ENCODE results near the gene XIRP1. TPM values are rescaled to one million over a fixed set of nuclear protein-coding genes. Genes with fewer than 3 reads are reported as not detected.

The XIRP1 gene
- total and polyA plus RNA-seq, 3 donors from 2014 or later: 0.24 to 2.8 (median 0.37) TPM

GRCh38 chr3:39213613-39214012 lies 21.2 kb upstream of the XIRP1 start:
- 69 to 90% methylated on average over 2 of the region's 2 CpGs for WGBS, 2 donors
- H3K36me3 ChIP-seq (ENCODE audit: low read depth, missing control alignments): no peaks in the 10 kb centered on the region
- DNase-seq: no peak
- intact Hi-C loops (cut with DNase I; ENCODE audit: low total_unique reads): no loop called here
- H3K9me3 ChIP-seq: no peaks in the 10 kb centered on the region
- H3K27ac ChIP-seq: no peak overlapping the region
- no peaks in the 10 kb centered on the region for H3K27me3 ChIP-seq
- no peak overlapping the region for H3K4me3 ChIP-seq
- TF ChIP-seq POLR2A (IDR thresholded peaks at IDR 0.05): no peak
- H3K4me1 ChIP-seq: no peaks in the 10 kb centered on the region

- Histone ChIP-seq H3K27me3 (no peaks in the 10 kb centered on the region), H3K4me1 (no peaks in the 10 kb centered on the region), H3K27ac (no peak overlapping the region), H3K9me3 (no peaks in the 10 kb centered on the region), H3K4me3 (no peak overlapping the region), H3K36me3 (ENCODE audit: low read depth, missing control alignments) (no peaks in the 10 kb centered on the region)
- DNase-seq: no peak
- 100% methylated on average over 1 of the region's 1 CpG for WGBS, 2 donors
- intact Hi-C loops (cut with DNase I; ENCODE audit: low total_unique reads): no loop called here
- TF ChIP-seq POLR2A (IDR thresholded peaks at IDR 0.05) (no peak), CTCF (IDR thresholded peaks at IDR 0.05) (no peak)
Observed at GRCh38 chr3:39212665-39213064, 20.3 kb upstream of the XIRP1 start.

- Histone ChIP-seq H3K9me3 (no peaks in the 10 kb centered on the region), H3K4me3 (no peak overlapping the region), H3K27me3 (no peaks in the 10 kb centered on the region), H3K4me1 (no peaks in the 10 kb centered on the region), H3K36me3 (ENCODE audit: low read depth, missing control alignments) (no peaks in the 10 kb centered on the region), H3K27ac (no peak overlapping the region)
- intact Hi-C loops (cut with DNase I; ENCODE audit: low total_unique reads): no loop called here
- no peak for TF ChIP-seq CTCF (IDR thresholded peaks at IDR 0.05)
- WGBS, 2 donors: 82 to 83% methylated on average over 4 of the region's 4 CpGs
- DNase-seq: no peak
Observed at GRCh38 chr3:39211332-39212130, 19.1 kb upstream of the XIRP1 start.

- H3K4me1 ChIP-seq: no peaks in the 10 kb centered on the region
- H3K36me3 ChIP-seq (ENCODE audit: low read depth, missing control alignments): no peaks in the 10 kb centered on the region
- no peak for TF ChIP-seq POLR2A (IDR thresholded peaks at IDR 0.05)
- H3K27me3 ChIP-seq: no peaks in the 10 kb centered on the region
- no peak for DNase-seq
- 86 to 91% methylated on average over 3 of the region's 3 CpGs for WGBS, 2 donors
- intact Hi-C loops (cut with DNase I; ENCODE audit: low total_unique reads): no loop called here
- no peak overlapping the region for H3K4me3 ChIP-seq
- no peak overlapping the region for H3K27ac ChIP-seq
- H3K9me3 ChIP-seq: no peaks in the 10 kb centered on the region
Observed at GRCh38 chr3:39210078-39210477, 17.7 kb upstream of the XIRP1 start.

GRCh38 chr3:39209329-39209970 lies 17.1 kb upstream of the XIRP1 start:
- TF ChIP-seq POLR2A (IDR thresholded peaks at IDR 0.05): no peak
- TF ChIP-seq CTCF (IDR thresholded peaks at IDR 0.05): no peak
- no peak overlapping the region for H3K27ac ChIP-seq
- WGBS, 2 donors: 84 to 88% methylated on average over 1 of the region's 1 CpG
- no peak for DNase-seq
- H3K27me3 ChIP-seq: no peaks in the 10 kb centered on the region
- no peak overlapping the region for H3K4me3 ChIP-seq
- H3K4me1 ChIP-seq: no peaks in the 10 kb centered on the region
- H3K36me3 ChIP-seq (ENCODE audit: low read depth, missing control alignments): no peaks in the 10 kb centered on the region
- intact Hi-C loops (cut with DNase I; ENCODE audit: low total_unique reads): no loop called here
- no peaks in the 10 kb centered on the region for H3K9me3 ChIP-seq
